HFFc6 (cell line): ENCODE measurements around the gene ARHGEF25. TPM values are rescaled to one million over a fixed set of nuclear protein-coding genes. Genes with fewer than 3 reads are reported as not detected.
"Not testable (repeated sequence)": the region's sequence is repeated elsewhere in the genome, so short reads cannot be mapped to it uniquely, and the experiment has no call there.

Source experiments
- DNase-seq: peaks from one replicate; pipeline ENCODE4 v3.0.0-alpha.2; 2018
- H3K27ac Mint-ChIP-seq: 2 replicates; pipeline ENCODE4 v1.8.0; 2020; ENCODE audit warnings: mild to moderate bottlenecking, mixed read lengths
- H3K27me3 Mint-ChIP-seq: 2 replicates; pipeline ENCODE4 v1.8.0; 2021; ENCODE audit warnings: mild to moderate bottlenecking, moderate library complexity, mixed read lengths; ENCODE audit not compliant: insufficient read depth
- H3K36me3 Mint-ChIP-seq: 2 replicates; pipeline ENCODE4 v1.8.0; 2021; ENCODE audit warnings: low read depth, mixed read lengths
- H3K4me1 Mint-ChIP-seq: 2 replicates; pipeline ENCODE4 v1.8.0; 2020; ENCODE audit warnings: low read depth, mixed read lengths
- H3K4me3 Mint-ChIP-seq: 2 replicates; pipeline ENCODE4 v1.8.0; 2020; ENCODE audit warnings: mild to moderate bottlenecking, moderate library complexity, mixed read lengths
- H3K9me3 Mint-ChIP-seq: 2 replicates; pipeline ENCODE4 v1.8.0; 2020; ENCODE audit warnings: mild to moderate bottlenecking, mixed read lengths
- long read RNA-seq: library from polyadenylated mRNA; unstranded; transcript quantifications from one replicate; pipeline ENCODE4 v2.0.0, GENCODE V29; 2019
- total RNA-seq, 6 experiments: library from RNA; stranded (reverse); fragmentation: NEBNext Ultra II Directional; extraction: Animal tissue kit (Norgen Biotek cat#: 25700); gene quantifications; 2 replicates in 1 of 6; 3 replicates in 5 of 6; pipeline ENCODE4 v1.2.3, GENCODE V29; 2021
- TF ChIP-seq, protein P1 (sequence below): fragments of 200-600 bp; sonication (generic); IDR thresholded peaks from 2 replicates; pipeline ENCODE4 v1.5.0; 2021; ENCODE audit warnings: antibody characterized with exemption, mild to moderate bottlenecking

ARHGEF25 gene
- total RNA-seq = 10 to 100 TPM; 10.2 to 21.9 (median 11.9) TPM
- long read RNA-seq = 0 reads

DNA sequence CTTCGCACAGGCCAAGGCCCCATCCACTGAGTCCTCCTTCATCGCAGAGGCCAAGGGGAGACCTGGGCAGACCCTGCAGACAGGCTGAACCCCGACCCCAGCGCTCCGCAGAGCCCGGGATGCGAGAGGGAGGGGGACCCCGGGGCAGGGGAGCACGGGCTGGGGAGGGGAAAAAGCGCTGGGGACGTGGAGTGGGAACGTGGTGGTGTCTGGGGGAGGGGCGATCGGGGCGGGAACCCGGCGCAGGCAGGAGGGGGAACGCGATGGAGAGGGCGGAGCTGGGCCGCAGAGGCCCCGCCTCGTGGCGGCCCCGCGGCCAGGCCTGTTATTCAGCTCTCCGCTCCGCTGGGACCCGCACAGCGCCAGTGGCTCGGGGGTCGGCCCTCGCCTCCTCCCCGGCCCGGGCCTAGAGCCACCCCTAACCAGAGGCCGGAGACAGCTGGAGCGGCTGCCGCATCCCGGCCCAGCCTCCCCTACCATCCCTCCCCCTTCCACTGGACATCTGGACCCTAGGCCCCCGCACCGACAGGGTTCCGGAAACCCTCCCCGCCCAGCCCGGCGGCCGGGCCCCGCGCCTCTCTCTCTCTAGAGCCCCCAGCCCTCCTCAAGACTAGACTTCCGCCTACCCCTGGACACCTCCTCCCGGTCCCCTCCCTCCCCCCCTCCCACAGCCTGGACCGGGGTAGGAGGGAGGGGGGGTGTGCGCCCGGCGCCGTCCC is at the start of gene ARHGEF25:
Gene ARHGEF25 (plus strand): TSS at position 328 of the 719 bp plus-strand sequence. CDS start 460 bp downstream, outside the sequence.
- no peaks in the 10 kb centered on the region for H3K9me3 Mint-ChIP-seq
- TF ChIP-seq, protein P1, sequence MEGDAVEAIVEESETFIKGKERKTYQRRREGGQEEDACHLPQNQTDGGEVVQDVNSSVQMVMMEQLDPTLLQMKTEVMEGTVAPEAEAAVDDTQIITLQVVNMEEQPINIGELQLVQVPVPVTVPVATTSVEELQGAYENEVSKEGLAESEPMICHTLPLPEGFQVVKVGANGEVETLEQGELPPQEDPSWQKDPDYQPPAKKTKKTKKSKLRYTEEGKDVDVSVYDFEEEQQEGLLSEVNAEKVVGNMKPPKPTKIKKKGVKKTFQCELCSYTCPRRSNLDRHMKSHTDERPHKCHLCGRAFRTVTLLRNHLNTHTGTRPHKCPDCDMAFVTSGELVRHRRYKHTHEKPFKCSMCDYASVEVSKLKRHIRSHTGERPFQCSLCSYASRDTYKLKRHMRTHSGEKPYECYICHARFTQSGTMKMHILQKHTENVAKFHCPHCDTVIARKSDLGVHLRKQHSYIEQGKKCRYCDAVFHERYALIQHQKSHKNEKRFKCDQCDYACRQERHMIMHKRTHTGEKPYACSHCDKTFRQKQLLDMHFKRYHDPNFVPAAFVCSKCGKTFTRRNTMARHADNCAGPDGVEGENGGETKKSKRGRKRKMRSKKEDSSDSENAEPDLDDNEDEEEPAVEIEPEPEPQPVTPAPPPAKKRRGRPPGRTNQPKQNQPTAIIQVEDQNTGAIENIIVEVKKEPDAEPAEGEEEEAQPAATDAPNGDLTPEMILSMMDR = no peak
- no peak for DNase-seq
- peak within 1 kb of the TSS; percentile 81 for H3K4me3 Mint-ChIP-seq
- H3K27me3 Mint-ChIP-seq = peaks cover 1% of the 10 kb centered on the region
- peaks cover 15% of the 10 kb centered on the region for H3K4me1 Mint-ChIP-seq
- peak within 1 kb of the TSS; percentile 24; the same call in 1 of the 2 replicates for H3K27ac Mint-ChIP-seq
- peaks cover 6% of the 10 kb centered on the region for H3K36me3 Mint-ChIP-seq

- Mint-ChIP-seq H3K4me1 (peaks cover 10% of the 10 kb centered on the region; the same call in 1 of the 2 replicates), H3K27ac (no peak overlapping the region), H3K36me3 (no peaks in the 10 kb centered on the region), H3K27me3 (peaks cover 6% of the 10 kb centered on the region; the same call in 1 of the 2 replicates), H3K9me3 (no peaks in the 10 kb centered on the region), H3K4me3 (no peak overlapping the region)
- TF ChIP-seq, protein P1 = no peak
- no peak for DNase-seq
These were observed 47.9 kb upstream of the ARHGEF25 start for GRCh38 chr12:57563358-57563757.

DNA sequence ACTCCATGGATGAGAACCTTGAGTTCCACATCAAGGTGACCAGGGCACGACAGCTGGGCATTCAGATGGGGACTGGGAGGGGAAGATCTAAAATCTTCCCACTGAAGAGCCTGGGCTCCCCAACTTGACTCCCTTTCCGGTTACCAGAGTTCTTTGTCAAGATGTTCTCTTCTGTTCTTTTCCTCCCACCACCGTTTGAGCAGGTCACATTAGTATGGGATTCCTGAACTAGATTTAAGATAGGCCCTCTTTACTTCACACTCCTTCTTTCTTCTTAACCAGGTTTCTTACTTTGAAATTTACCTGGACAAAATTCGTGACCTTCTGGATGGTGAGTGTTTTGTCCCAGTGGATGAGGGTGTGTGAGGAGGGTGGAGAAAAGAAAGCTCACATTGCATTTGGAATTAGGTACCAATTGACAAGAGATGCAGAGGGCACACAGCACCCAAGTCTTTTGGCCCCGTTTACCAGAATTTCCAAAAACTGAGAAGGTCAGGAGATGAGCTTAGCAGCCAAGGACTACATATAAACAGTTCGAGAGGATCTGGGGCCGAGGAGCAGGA is 47.0 kb upstream of the ARHGEF25 start:
- no peak for DNase-seq
- no peak overlapping the region for H3K4me3 Mint-ChIP-seq
- H3K36me3 Mint-ChIP-seq = no peaks in the 10 kb centered on the region
- peaks cover 10% of the 10 kb centered on the region; the same call in 1 of the 2 replicates for H3K4me1 Mint-ChIP-seq
- no peak overlapping the region for H3K27ac Mint-ChIP-seq
- H3K9me3 Mint-ChIP-seq = no peaks in the 10 kb centered on the region
- TF ChIP-seq, protein P1 = no peak
- peaks cover 7% of the 10 kb centered on the region; the same call in 1 of the 2 replicates for H3K27me3 Mint-ChIP-seq

DNA sequence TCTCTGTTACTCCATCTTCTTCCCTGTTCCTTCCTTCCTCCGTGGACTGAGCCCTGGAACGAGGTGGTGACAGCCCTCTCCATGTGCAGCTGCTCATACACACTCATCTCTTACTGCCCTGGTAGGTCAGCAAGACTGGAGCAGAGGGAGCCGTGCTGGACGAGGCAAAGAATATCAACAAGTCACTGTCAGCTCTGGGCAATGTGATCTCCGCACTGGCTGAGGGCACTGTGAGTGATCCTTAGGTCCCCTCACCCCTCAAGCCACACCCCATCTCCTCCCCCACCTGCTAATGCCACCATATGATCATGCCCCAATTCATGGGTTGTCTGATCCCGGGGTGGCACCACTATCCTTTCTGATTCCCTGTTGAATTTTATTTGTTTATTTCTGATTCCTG is 42.4 kb upstream of the ARHGEF25 start:
- H3K27me3 Mint-ChIP-seq = peaks cover 12% of the 10 kb centered on the region
- no peak overlapping the region for H3K4me3 Mint-ChIP-seq
- H3K4me1 Mint-ChIP-seq = no peaks in the 10 kb centered on the region
- H3K9me3 Mint-ChIP-seq = no peaks in the 10 kb centered on the region
- H3K27ac Mint-ChIP-seq = no peak overlapping the region
- no peak for DNase-seq
- no peaks in the 10 kb centered on the region for H3K36me3 Mint-ChIP-seq
- TF ChIP-seq, protein P1 = no peak

DNA sequence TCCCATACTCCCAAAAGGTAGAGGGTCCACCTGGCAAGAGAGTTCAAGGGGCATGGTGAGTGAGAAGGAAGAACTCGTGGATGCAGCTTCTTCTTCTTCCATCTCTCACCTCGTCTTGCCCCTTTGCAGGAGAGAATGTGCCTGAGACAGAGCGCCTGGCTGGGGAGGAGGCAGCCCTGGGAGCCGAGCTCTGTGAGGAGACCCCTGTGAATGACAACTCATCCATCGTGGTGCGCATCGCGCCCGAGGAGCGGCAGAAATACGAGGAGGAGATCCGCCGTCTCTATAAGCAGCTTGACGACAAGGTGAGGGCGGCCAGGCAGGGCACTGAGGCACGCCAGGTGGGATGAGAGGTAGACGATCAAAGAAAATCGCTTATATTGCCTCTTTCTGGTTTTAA is 41.4 kb upstream of the ARHGEF25 start:
- H3K4me1 Mint-ChIP-seq = no peaks in the 10 kb centered on the region
- H3K27ac Mint-ChIP-seq = no peak overlapping the region
- no peak for DNase-seq
- no peaks in the 10 kb centered on the region for H3K36me3 Mint-ChIP-seq
- TF ChIP-seq, protein P1 = no peak
- H3K9me3 Mint-ChIP-seq = no peaks in the 10 kb centered on the region
- no peak overlapping the region for H3K4me3 Mint-ChIP-seq
- peaks cover 10% of the 10 kb centered on the region for H3K27me3 Mint-ChIP-seq

DNA sequence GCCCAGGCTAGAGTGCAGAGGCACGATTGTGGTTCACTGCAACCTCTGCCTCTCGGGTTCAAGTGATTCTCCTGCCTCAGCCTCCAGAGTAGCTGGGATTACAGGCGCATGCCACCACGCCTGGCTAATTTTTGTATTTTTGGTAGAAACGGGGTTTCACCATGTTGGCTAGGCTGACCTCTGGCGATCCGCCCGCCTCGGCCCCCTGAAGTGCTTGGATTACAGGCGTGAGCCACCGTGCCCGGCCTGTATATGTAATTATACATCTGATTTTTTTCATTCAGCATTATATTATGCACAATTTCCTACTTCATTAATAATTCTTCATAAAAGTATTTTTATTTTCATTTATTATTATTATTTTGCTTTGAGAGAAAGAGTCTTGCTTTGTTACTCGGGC is 40.8 kb upstream of the ARHGEF25 start:
- DNase-seq, H3K36me3 Mint-ChIP-seq, H3K27ac Mint-ChIP-seq, H3K9me3 Mint-ChIP-seq, H3K4me3 Mint-ChIP-seq, H3K4me1 Mint-ChIP-seq: not testable (repeated sequence)
- H3K27me3 Mint-ChIP-seq = peaks cover 10% of the 10 kb centered on the region
